Ectodermal cell (in vitro differentiated cells): ENCODE measurements around the gene TMEM132D.

ENCODE experiments used
- H3K27ac ChIP-seq: 2 replicates; pipeline ENCODE4 v1.7.0; 2013; ENCODE audit warnings: mild to moderate bottlenecking, low read depth, low read length; ENCODE audit not compliant: insufficient read depth, poor library complexity, severe bottlenecking
- H3K27me3 ChIP-seq: 2 replicates; pipeline ENCODE4 v1.7.0; 2013; ENCODE audit warnings: mild to moderate bottlenecking, low read length; ENCODE audit not compliant: insufficient read depth, control insufficient read depth, poor library complexity, severe bottlenecking
- H3K36me3 ChIP-seq: one replicate; pipeline ENCODE4 v1.7.0; 2013; ENCODE audit warnings: low read length; ENCODE audit not compliant: control insufficient read depth, insufficient read depth
- H3K4me1 ChIP-seq: one replicate; pipeline ENCODE4 v1.7.0; 2013; ENCODE audit warnings: low read length; ENCODE audit not compliant: control insufficient read depth, insufficient read depth
- H3K4me3 ChIP-seq: 2 replicates; pipeline ENCODE4 v1.7.0; 2013; ENCODE audit warnings: low read depth, low read length, control low read depth; ENCODE audit not compliant: insufficient read depth
- H3K9me3 ChIP-seq: 2 replicates; pipeline ENCODE4 v1.7.0; 2013; ENCODE audit warnings: mild to moderate bottlenecking, low read length, moderate library complexity; ENCODE audit not compliant: control insufficient read depth
- WGBS, 2 experiments: methylation state at CpG; one replicate each; pipeline ENCODE4 v1.1.7; 2013; ENCODE audit warnings: missing lambda C conversion rate in 2 of 2; 5-methylcytosine and 5-hydroxymethylcytosine counted together

TMEM132D gene

DNA sequence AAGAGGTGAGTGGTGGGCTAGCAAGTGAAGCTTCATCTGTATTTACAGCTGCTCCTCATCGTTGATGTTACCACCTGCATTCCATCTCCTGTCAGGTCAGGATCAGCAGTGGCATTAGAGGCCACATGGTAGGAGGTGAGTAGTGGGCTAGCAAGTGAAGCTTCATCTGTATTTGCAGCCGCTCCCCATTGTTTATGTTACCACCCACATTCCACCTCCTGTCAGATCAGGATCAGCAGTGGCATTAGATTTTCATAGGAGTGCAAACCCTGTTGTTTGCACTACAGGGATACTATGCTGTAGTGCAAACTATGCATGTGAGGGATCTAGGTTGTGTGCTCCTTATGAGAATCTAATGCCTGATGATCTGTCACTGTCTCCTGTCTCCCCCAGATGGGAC, 531.5 kb downstream of the TMEM132D start:
- Histone ChIP-seq H3K4me3 (no peak overlapping the region), H3K27me3 (no peaks in the 10 kb centered on the region), H3K36me3 (no peaks in the 10 kb centered on the region), H3K9me3 (no peaks in the 10 kb centered on the region), H3K4me1 (no peaks in the 10 kb centered on the region), H3K27ac (no peak overlapping the region)
- WGBS, 2 experiments: 94 to 98% methylated on average over 1 to 2 of the region's 2 CpGs

DNA sequence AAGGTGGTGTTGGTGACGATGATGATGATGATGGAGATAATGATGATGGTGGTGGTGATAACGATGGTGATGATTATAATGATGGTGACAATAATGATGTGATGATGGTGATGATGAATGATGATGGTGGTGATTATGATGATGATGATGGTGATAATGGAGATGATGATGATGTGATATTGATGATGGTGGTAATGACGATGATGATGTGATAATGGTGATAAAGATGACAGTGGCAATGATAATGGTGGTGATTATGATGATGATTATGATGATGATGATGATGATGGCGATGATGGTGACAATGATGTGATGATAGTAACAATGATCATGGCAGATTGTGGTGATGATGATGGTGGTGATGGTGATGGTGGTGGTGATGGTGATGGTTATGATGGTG, 532.6 kb downstream of the TMEM132D start:
- Histone ChIP-seq H3K36me3 (no peaks in the 10 kb centered on the region), H3K27ac (no peak overlapping the region), H3K4me1 (no peaks in the 10 kb centered on the region), H3K9me3 (no peaks in the 10 kb centered on the region), H3K27me3 (no peaks in the 10 kb centered on the region), H3K4me3 (no peak overlapping the region)
- WGBS, 2 experiments: 70% methylated on average over 4 of the region's 4 CpGs

DNA sequence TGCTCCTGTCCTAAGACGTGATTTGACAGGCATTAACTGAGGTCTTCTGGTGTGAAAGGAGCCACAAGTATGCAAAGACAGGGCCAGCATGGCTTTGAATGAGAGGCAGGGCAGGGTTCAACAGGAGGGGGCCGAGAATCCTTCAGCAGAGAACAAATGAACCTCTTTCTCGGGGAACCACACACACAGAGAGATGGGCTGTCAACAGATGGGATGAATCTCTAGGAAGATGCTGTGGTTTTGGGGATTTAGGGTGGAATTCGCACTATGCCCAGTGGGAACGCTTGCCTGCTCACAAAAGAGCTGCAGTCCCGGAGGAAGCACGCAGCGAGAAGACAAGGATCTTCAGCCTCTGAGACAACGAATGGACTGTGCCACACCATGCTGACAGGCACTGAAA, 537.2 kb downstream of the TMEM132D start:
- 84 to 87% methylated on average over 9 of the region's 9 CpGs for WGBS, 2 experiments

DNA sequence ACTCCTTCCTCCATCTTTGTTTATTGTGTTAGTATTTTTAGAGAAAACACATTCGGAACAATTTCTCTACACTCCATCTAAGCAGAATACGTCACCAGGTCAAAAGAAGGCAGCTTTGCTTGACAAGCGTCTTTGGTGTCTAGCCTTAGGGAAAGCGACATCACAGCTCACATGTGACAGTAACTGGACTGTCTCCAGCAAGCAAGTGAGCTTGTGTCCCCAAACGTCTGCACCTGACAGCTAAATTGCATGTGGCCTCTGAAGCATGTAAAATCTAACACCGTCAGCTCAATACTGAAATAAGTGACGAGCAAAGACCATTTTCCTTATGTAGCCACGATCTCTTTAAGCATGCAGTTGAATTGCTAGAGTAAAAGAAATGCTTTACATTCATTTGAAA, 540.8 kb downstream of the TMEM132D start:
- Histone ChIP-seq H3K36me3 (no peaks in the 10 kb centered on the region), H3K9me3 (no peaks in the 10 kb centered on the region), H3K4me1 (no peaks in the 10 kb centered on the region), H3K4me3 (no peak overlapping the region), H3K27me3 (no peaks in the 10 kb centered on the region), H3K27ac (no peak overlapping the region)
- 92% methylated on average over 8 of the region's 8 CpGs for WGBS, 2 experiments

More for the DNA sequence above, 537.2 kb downstream of the TMEM132D start:
- H3K4me3 ChIP-seq: no peak overlapping the region
- H3K4me1 ChIP-seq: no peaks in the 10 kb centered on the region
- H3K27me3 ChIP-seq: no peaks in the 10 kb centered on the region
- no peaks in the 10 kb centered on the region for H3K36me3 ChIP-seq
- H3K27ac ChIP-seq: no peak overlapping the region
- no peaks in the 10 kb centered on the region for H3K9me3 ChIP-seq

DNA sequence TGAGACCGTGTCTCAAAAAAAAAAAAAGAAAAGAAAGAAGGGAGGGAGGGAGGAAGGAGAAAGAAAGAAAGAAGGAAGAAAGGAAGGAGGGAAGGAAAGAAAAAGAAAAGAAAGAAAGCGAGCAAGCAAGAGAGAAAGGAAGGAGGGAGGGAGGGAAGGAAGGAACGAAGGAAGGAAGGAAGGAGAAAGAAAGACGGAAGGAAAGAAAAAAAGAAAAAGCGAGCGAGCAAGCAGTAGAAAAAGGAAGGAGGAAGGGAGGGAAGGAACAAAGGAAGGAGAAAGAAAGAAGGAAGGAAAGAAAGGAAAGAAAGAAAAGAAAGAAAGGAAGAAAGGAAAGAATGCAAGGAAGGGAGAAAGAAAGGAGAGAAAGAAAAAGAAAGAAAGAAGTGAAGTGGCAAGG, 546.6 kb downstream of the TMEM132D start:
- Histone ChIP-seq H3K4me1 (no peaks in the 10 kb centered on the region), H3K4me3 (no peak overlapping the region), H3K27me3 (no peaks in the 10 kb centered on the region), H3K36me3 (no peaks in the 10 kb centered on the region), H3K9me3 (no peaks in the 10 kb centered on the region), H3K27ac (no peak overlapping the region)
- WGBS, 2 experiments: 93 to 94% methylated on average over 6 of the region's 6 CpGs

DNA sequence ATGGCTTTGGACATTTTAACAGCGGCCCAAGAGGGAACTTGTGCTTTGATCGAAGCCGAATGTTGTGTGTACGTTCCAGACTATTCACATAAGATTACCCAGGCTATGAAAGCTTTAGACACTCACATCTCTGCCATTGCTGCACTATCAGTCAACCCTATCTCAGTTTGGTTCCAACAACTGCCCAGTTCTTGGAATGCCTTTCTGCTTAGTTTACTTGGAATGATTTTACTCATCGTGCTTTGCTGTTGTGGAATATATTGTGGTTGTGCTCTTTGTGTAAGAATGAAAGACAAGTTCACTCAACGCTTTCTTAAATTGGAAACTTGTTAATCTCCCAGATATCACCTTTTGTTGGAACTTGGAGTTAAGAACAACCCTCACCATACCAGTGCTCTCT, 552.3 kb downstream of the TMEM132D start:
- WGBS, 2 experiments: 92 to 97% methylated on average over 6 of the region's 6 CpGs
- H3K27ac ChIP-seq: no peak overlapping the region
- H3K27me3 ChIP-seq: no peaks in the 10 kb centered on the region
- H3K4me3 ChIP-seq: no peak overlapping the region
- H3K36me3 ChIP-seq: no peaks in the 10 kb centered on the region
- H3K9me3 ChIP-seq: no peaks in the 10 kb centered on the region
- no peaks in the 10 kb centered on the region for H3K4me1 ChIP-seq

DNA sequence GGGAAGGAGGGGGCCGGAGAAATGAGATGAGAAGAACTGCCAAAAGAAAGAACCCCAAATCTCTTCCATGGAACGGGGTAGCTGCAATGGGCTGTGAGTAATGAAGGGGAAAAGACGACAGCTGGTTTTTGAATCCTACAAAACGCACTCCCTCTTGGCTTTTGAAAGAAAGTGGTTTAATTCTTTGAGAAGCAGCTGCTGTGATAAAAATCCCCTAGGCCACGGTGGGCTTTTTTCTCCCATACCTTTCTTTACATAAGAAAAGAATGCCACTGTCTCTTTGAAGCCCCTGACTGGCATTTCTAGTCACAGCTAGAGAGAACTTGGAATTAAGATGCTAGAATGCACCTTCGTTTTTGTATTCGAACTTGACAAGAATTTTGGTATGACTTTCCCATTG, 564.5 kb downstream of the TMEM132D start:
- H3K4me3 ChIP-seq: no peak overlapping the region
- H3K27ac ChIP-seq: no peak overlapping the region
- peaks cover 11% of the 10 kb centered on the region for H3K4me1 ChIP-seq
- H3K9me3 ChIP-seq: no peaks in the 10 kb centered on the region
- no peaks in the 10 kb centered on the region for H3K27me3 ChIP-seq
- no peaks in the 10 kb centered on the region for H3K36me3 ChIP-seq
- WGBS, 2 experiments: 21 to 24% methylated on average over 7 of the region's 7 CpGs

DNA sequence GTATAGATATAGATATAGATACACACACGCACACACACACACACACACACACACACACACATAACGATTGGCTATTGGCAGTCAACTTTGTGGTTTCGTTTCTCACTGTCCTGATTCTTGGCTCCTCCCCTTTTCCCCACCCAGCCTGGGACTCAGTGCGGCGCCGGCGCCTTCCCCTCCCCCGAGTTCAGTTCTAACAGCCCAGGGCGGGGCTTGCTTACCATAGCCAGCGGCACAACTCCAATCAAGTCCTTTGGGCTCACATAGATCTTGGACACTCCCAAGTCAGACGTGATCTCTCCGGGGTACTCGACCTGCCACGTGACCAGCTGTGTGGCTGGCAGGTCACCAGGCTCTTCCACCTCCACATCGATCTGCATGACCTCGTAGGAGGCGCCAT, 566.4 kb downstream of the TMEM132D start:
- WGBS, 2 experiments: 88 to 90% methylated on average over 17 of the region's 17 CpGs
- no peaks in the 10 kb centered on the region for H3K27me3 ChIP-seq
- H3K36me3 ChIP-seq: no peaks in the 10 kb centered on the region
- H3K9me3 ChIP-seq: no peaks in the 10 kb centered on the region
- H3K27ac ChIP-seq: no peak overlapping the region
- peaks cover 11% of the 10 kb centered on the region for H3K4me1 ChIP-seq
- H3K4me3 ChIP-seq: no peak overlapping the region

DNA sequence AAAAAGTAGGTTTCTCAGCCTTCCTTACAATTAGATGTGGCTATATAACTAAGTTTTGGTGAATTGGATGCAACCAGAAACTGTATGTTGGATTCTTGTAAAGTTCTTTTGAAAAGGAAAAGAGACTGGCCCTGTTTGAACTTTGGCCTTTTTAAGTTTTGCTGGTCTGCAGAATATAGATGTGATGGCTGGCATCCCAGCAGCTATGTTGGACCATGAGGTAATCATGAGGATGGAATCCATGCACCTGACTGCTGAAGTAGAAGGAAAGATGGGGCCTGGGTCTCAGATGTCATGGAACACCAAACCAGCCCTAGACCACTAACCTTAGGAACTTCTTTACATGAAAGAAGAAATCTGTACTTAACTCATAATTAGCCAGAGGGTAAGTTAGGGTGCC, 568.1 kb downstream of the TMEM132D start:
- H3K4me3 ChIP-seq: no peak overlapping the region

DNA sequence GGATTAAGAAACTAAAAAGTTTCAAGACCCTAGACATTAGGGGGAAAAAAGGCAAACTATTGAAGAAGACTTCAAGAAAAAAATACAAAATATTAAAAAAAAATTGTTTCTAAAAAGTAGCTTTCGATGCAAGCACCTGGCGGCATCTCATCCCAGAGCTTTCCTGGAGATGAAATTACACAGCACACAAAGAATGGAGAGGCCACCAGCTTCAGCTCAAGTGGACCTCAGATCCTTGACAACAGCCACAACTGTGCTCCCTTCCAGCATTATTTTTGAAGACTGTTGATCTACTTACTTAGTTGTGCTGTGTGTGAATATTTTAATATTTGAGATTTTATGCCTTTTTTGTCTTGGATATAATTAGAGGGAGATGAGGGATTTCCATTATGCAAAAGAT, 571.5 kb downstream of the TMEM132D start:
- 92 to 94% methylated on average over 2 of the region's 2 CpGs for WGBS, 2 experiments
- no peaks in the 10 kb centered on the region for H3K27me3 ChIP-seq
- no peaks in the 10 kb centered on the region for H3K9me3 ChIP-seq
- no peaks in the 10 kb centered on the region for H3K36me3 ChIP-seq
- H3K27ac ChIP-seq: no peak overlapping the region
- H3K4me3 ChIP-seq: no peak overlapping the region
- H3K4me1 ChIP-seq: no peaks in the 10 kb centered on the region

More for the DNA sequence above, 568.1 kb downstream of the TMEM132D start:
- Histone ChIP-seq H3K27me3 (no peaks in the 10 kb centered on the region), H3K4me1 (peaks cover 11% of the 10 kb centered on the region), H3K27ac (no peak overlapping the region), H3K9me3 (no peaks in the 10 kb centered on the region), H3K36me3 (no peaks in the 10 kb centered on the region)

DNA sequence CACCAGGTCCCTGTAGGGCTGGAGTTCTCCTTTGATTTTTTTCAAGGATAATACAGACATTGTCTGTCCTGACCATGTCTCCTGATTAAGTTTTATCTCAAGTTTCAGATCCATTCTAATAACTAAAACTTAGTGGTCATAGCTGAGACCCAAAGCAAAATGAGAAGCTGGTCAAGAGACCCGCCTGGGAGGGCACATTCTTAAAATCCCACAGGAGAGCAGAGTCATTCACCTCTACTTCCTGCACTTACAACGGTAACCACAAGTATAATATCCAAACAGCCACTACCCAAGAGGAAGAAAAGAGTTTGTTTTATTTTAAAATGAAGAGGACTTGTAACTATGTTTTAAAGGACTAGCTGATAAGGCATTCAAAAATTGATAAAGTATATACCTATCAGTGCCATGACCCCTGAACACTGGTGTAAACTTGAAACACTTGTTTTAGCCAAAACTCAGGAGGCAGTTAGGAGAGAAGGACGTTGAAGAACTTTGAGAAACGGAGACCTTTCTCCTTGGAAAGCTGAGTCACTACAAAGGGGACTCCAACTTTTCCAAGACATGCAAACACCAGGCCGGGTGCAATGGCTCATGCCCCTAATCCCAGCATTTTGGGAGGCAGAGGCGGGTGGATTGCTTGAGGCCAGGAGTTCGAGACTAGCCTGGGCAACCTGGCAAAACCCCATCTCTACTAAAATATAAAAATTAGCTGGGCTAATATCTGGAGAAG, 572.3 kb downstream of the TMEM132D start:
- 93% methylated on average over 5 to 6 of the region's 7 CpGs for WGBS, 2 experiments

More for the DNA sequence above, 572.3 kb downstream of the TMEM132D start:
- no peak overlapping the region for H3K4me3 ChIP-seq
- no peaks in the 10 kb centered on the region for H3K27me3 ChIP-seq
- no peaks in the 10 kb centered on the region for H3K9me3 ChIP-seq
- H3K4me1 ChIP-seq: no peaks in the 10 kb centered on the region
- H3K36me3 ChIP-seq: no peaks in the 10 kb centered on the region
- H3K27ac ChIP-seq: no peak overlapping the region
